Natural killer cell (primary cell): ENCODE measurements around the gene RPS5. TPM values are rescaled to one million over a fixed set of nuclear protein-coding genes. Genes with fewer than 3 reads are reported as not detected.

ENCODE experiments used
- ATAC-seq, 3 donors: fragments of 150-1000 bp in 2 of 3; fragments of 200-7000 bp in 1 of 3; cut with Tn5 transposase; 1 replicate in 1 of 3; 2 replicates in 2 of 3; pipeline ENCODE4 v1.10.0; 2021; ENCODE audit warnings: mild to moderate bottlenecking in 2 of 3, moderate library complexity in 2 of 3
- DNase-seq, 2 donors: peaks; one replicate each; pipeline versions ENCODE4 v3.0.0 to v3.0.0-alpha.2; 2013 to 2021; ENCODE audit warnings: mixed read lengths in 1 of 2
- H3K27ac ChIP-seq: one replicate; pipeline ENCODE4 v1.5.1; 2013; ENCODE audit warnings: mild to moderate bottlenecking, low read length
- H3K27me3 ChIP-seq: one replicate; pipeline ENCODE4 v1.6.1; 2013; ENCODE audit warnings: low read length; ENCODE audit not compliant: control insufficient read depth, insufficient read depth
- H3K36me3 ChIP-seq: one replicate; pipeline ENCODE4 v1.6.1; 2013; ENCODE audit warnings: low read length; ENCODE audit not compliant: control insufficient read depth, insufficient read depth
- H3K4me1 ChIP-seq: one replicate; pipeline ENCODE4 v1.6.1; 2013; ENCODE audit warnings: low read length; ENCODE audit not compliant: control insufficient read depth, insufficient read depth
- H3K4me3 ChIP-seq: one replicate; pipeline ENCODE4 v1.5.1; 2013; ENCODE audit warnings: low read length
- H3K9me3 ChIP-seq: one replicate; pipeline ENCODE4 v1.6.1; 2013; ENCODE audit warnings: low read length; ENCODE audit not compliant: control insufficient read depth, insufficient read depth
- H3K27ac Mint-ChIP-seq, 2 donors: one replicate each; pipeline ENCODE4 v1.8.0; 2022; ENCODE audit warnings: mild to moderate bottlenecking in 2 of 2, mixed read lengths in 2 of 2, moderate library complexity in 1 of 2
- H3K27me3 Mint-ChIP-seq, 2 donors: one replicate each; pipeline ENCODE4 v1.8.0; 2022; ENCODE audit warnings: low read depth in 2 of 2, mixed read lengths in 2 of 2
- H3K36me3 Mint-ChIP-seq: one replicate; pipeline ENCODE4 v1.8.0; 2022; ENCODE audit warnings: mixed read lengths
- H3K4me1 Mint-ChIP-seq, 2 donors: one replicate each; pipeline ENCODE4 v1.8.0; 2022; ENCODE audit warnings: mixed read lengths in 2 of 2
- H3K4me3 Mint-ChIP-seq: one replicate; pipeline ENCODE4 v1.8.0; 2022; ENCODE audit warnings: mild to moderate bottlenecking, moderate library complexity, mixed read lengths
- H3K9me3 Mint-ChIP-seq, 2 donors: one replicate each; pipeline ENCODE4 v1.8.0; 2022; ENCODE audit warnings: mixed read lengths in 2 of 2
- CTCF ChIP-seq: fragments of 200-600 bp; IDR thresholded peaks from one replicate; pipeline ENCODE4 v1.8.0; 2022; ENCODE audit warnings: antibody characterized with exemption
- WGBS: methylation state at CpG from one replicate; pipeline ENCODE4 v1.1.7; 2013; ENCODE audit warnings: missing lambda C conversion rate; ENCODE audit not compliant: insufficient coverage; 5-methylcytosine and 5-hydroxymethylcytosine counted together
- intact Hi-C: fragments of 100-400 bp; cut with micrococcal nuclease; formaldehyde crosslinking; loops from one replicate; pipeline ENCODE4 v1.14.2; 2022
- total RNA-seq, 4 donors: library from RNA; stranded (reverse); fragments of 120-200 nt in 1 of 4; gene quantifications; one replicate each; pipeline versions ENCODE4 v1.2.3 to v1.2.4, GENCODE V29; 2013 to 2022

Gene RPS5
- total RNA-seq, 3 donors from 2014 or later (not counting 1 experiment from before 2014, with no cell fraction given): 406 to 580 (median 525) TPM

GRCh38 chr19:58429745-58430144 lies 42.7 kb downstream of the RPS5 start:
- ATAC-seq (no peak), DNase-seq (no peak)
- Histone ChIP-seq H3K9me3 (peaks cover 74% of the 10 kb centered on the region), H3K27ac (no peak overlapping the region), H3K4me1 (no peaks in the 10 kb centered on the region), H3K36me3 (peaks cover 12% of the 10 kb centered on the region), H3K4me3 (no peak overlapping the region), H3K27me3 (no peaks in the 10 kb centered on the region)
- Mint-ChIP-seq H3K4me3 (no peak overlapping the region), H3K27ac (no peak overlapping the region), H3K36me3 (peaks cover 26% of the 10 kb centered on the region), H3K27me3 (no peaks in the 10 kb centered on the region), H3K9me3 (peaks cover 3 to 9% of the 10 kb centered on the region in 2 donors), H3K4me1 (no peaks in the 10 kb centered on the region)
- no peak for TF ChIP-seq CTCF
- intact Hi-C loops: no loop called here

GRCh38 chr19:58434217-58434616 lies 47.1 kb downstream of the RPS5 start:
- no peak overlapping the region for H3K27ac ChIP-seq
- no peak overlapping the region for H3K4me3 ChIP-seq
- H3K9me3 Mint-ChIP-seq: peaks cover 7 to 17% of the 10 kb centered on the region in 2 donors
- intact Hi-C loops: no loop called here
- TF ChIP-seq CTCF: no peak
- H3K27me3 ChIP-seq: no peaks in the 10 kb centered on the region
- peaks cover 31% of the 10 kb centered on the region for H3K36me3 ChIP-seq
- DNase-seq (no peak), ATAC-seq (no peak)
- peaks cover 4% of the 10 kb centered on the region for H3K4me1 ChIP-seq
- 100% methylated on average over 1 of the region's 2 CpGs for WGBS
- H3K4me1 Mint-ChIP-seq: peaks cover 3 to 4% of the 10 kb centered on the region in 2 donors
- H3K27me3 Mint-ChIP-seq: no peaks in the 10 kb centered on the region
- no peak overlapping the region for H3K27ac Mint-ChIP-seq
- peaks cover 50% of the 10 kb centered on the region for H3K36me3 Mint-ChIP-seq
- H3K9me3 ChIP-seq: peaks cover 88% of the 10 kb centered on the region
- no peak overlapping the region for H3K4me3 Mint-ChIP-seq

GRCh38 chr19:58439576-58440554 lies 52.8 kb downstream of the RPS5 start, which contains the start of gene ZNF132:
Gene ZNF132, minus strand, starts transcription at chr19:58440153. Its CDS starts 332 bp downstream, at chr19:58439821.
- H3K36me3 ChIP-seq: peaks cover 18% of the 10 kb centered on the region
- H3K27me3 ChIP-seq: no peaks in the 10 kb centered on the region
- Mint-ChIP-seq H3K27ac (peak within 1 kb of the TSS; percentile 97 to 98), H3K4me1 (peaks cover 25 to 27% of the 10 kb centered on the region in 2 donors), H3K36me3 (peaks cover 34% of the 10 kb centered on the region), H3K9me3 (peaks cover 10 to 15% of the 10 kb centered on the region in 2 donors), H3K27me3 (peaks cover 0 to 6% of the 10 kb centered on the region in 2 donors), H3K4me3 (peak within 1 kb of the TSS; percentile 98)
- intact Hi-C loops: loop anchor here (1.0 to 2.0 kb wide), 6 partner anchors 11 to 59 kb away; partner anchors contain the start of genes RPS5, ZNF324B and ZNF837
- H3K9me3 ChIP-seq: peaks cover 40% of the 10 kb centered on the region
- 7% methylated on average over 59 of the region's 59 CpGs for WGBS
- peak within 1 kb of the TSS; percentile 87 for H3K27ac ChIP-seq
- H3K4me3 ChIP-seq: peak within 1 kb of the TSS; percentile 60
- ATAC-seq (peak; percentile 94 to 98 (median 96)), DNase-seq (peak; percentile 92 to 99)
- no peak for TF ChIP-seq CTCF
- peaks cover 19% of the 10 kb centered on the region for H3K4me1 ChIP-seq
